H1 (cell line): ENCODE data around the gene CLTCL1. TPM values are rescaled to one million over a fixed set of nuclear protein-coding genes. Genes with fewer than 3 reads are reported as not detected.

Experiments
- CTCF ChIA-PET: fragments of 300-600 bp; sonication (Branson Sonifier 250); formaldehyde crosslinking; loops from one replicate; lab custom pipeline; 2021; ENCODE audit not compliant: partially characterized antibody; lab: Charles Lee
- POLR2A ChIA-PET: fragments of 300-600 bp; sonication (Branson Sonifier 250); formaldehyde crosslinking; loops from one replicate; lab custom pipeline; 2021; ENCODE audit warnings: inconsistent platforms; ENCODE audit not compliant: partially characterized antibody; lab: Charles Lee
- DNase-seq, 2 experiments: peaks; one replicate each; pipeline versions ENCODE4 v3.0.0 to v3.0.0-alpha.2; 2010 to 2022; ENCODE audit warnings: low spot score in 2 of 2, low read depth in 1 of 2, mixed read lengths in 1 of 2
- FAIRE-seq: peaks from 2 replicates; lab custom pipeline; 2011; peaks lifted over from hg19 to GRCh38; lab: Jason Lieb, UNC
- H2AFZ ChIP-seq: 2 replicates; pipeline ENCODE4 v1.8.1; 2012; ENCODE audit warnings: low read length, inconsistent platforms
- H2AK5ac ChIP-seq: 2 replicates; pipeline ENCODE4 v1.6.1; 2013; ENCODE audit warnings: low read depth, low read length
- H2BK120ac ChIP-seq: replicated peaks from 2 replicates; pipeline ENCODE3; 2013; ENCODE audit warnings: low read depth, low read length, inconsistent platforms
- H2BK12ac ChIP-seq: 2 replicates; pipeline ENCODE4 v1.6.1; 2013; ENCODE audit warnings: low read depth, low read length
- H2BK15ac ChIP-seq: 2 replicates; pipeline ENCODE4 v1.6.1; 2013; ENCODE audit warnings: low read length
- H2BK20ac ChIP-seq: 2 replicates; pipeline ENCODE4 v1.6.1; 2013; ENCODE audit warnings: low read length
- H2BK5ac ChIP-seq: 2 replicates; pipeline ENCODE4 v1.6.1; 2013; ENCODE audit warnings: low read depth, low read length
- H3K14ac ChIP-seq: 2 replicates; pipeline ENCODE4 v1.6.1; 2013; ENCODE audit warnings: inconsistent platforms; ENCODE audit not compliant: insufficient read length
- H3K18ac ChIP-seq: 2 replicates; pipeline ENCODE4 v1.6.1; 2013; ENCODE audit warnings: low read length; ENCODE audit errors: extremely low read depth
- H3K23ac ChIP-seq: 2 replicates; pipeline ENCODE4 v1.6.1; 2013; ENCODE audit warnings: inconsistent platforms; ENCODE audit not compliant: insufficient read length
- H3K23me2 ChIP-seq: 2 replicates; pipeline ENCODE4 v1.6.1; 2013; ENCODE audit warnings: low read depth, low read length
- H3K27ac ChIP-seq: 2 replicates; pipeline ENCODE4 v1.6.1; 2011; ENCODE audit warnings: low read depth, low read length, inconsistent platforms
- H3K27me3 ChIP-seq, 4 experiments: replicated peaks in 1 of 4; 1 replicate in 1 of 4; 2 replicates in 3 of 4; pipeline versions ENCODE4 v1.6.1 to v1.8.1; 2011 to 2013; ENCODE audit warnings: low read length in 3 of 4, mild to moderate bottlenecking in 3 of 4, inconsistent platforms in 2 of 4, mixed read lengths in 2 of 4, moderate library complexity in 1 of 4; ENCODE audit not compliant: control insufficient read depth in 3 of 4, insufficient read depth in 3 of 4; ENCODE audit errors: extremely low read depth in 1 of 4
- H3K36me3 ChIP-seq, 4 experiments: 2 replicates each; pipeline versions ENCODE4 v1.6.1 to v1.8.1; 2011 to 2013; ENCODE audit warnings: mild to moderate bottlenecking in 4 of 4, low read length in 3 of 4, moderate library complexity in 2 of 4, control low read depth in 1 of 4, inconsistent platforms in 1 of 4; ENCODE audit not compliant: insufficient read depth in 4 of 4, control insufficient read depth in 2 of 4
- H3K4ac ChIP-seq: replicated peaks from 2 replicates; pipeline ENCODE3; 2013; ENCODE audit warnings: low read length, low read depth, mixed read lengths, inconsistent platforms; ENCODE audit not compliant: insufficient read length
- H3K4me1 ChIP-seq, 4 experiments: replicated peaks in 1 of 4; 1 replicate in 1 of 4; 2 replicates in 3 of 4; pipeline versions ENCODE4 v1.6.1 to v1.8.1; 2011 to 2013; ENCODE audit warnings: low read length in 3 of 4, inconsistent platforms in 2 of 4, mixed read lengths in 1 of 4; ENCODE audit not compliant: insufficient read depth in 4 of 4, control insufficient read depth in 3 of 4
- H3K4me2 ChIP-seq, 2 experiments: 2 replicates each; pipeline versions ENCODE4 v1.6.1 to v1.8.1; 2011 to 2013; ENCODE audit warnings: low read depth in 2 of 2, low read length in 2 of 2, control low read depth in 1 of 2, inconsistent platforms in 1 of 2, mild to moderate bottlenecking in 1 of 2; ENCODE audit not compliant: insufficient read depth in 1 of 2
- H3K4me3 ChIP-seq, 4 experiments: fragments of 200-600, 300-600 bp in 1 of 4; sonication (generic), shearing (Covaris generic), sonication (Bioruptor Twin) in 1 of 4; 2 replicates each; pipeline versions ENCODE4 v1.5.1 to v1.8.1; 2011 to 2016; ENCODE audit warnings: low read length in 4 of 4, low read depth in 3 of 4, control low read depth in 2 of 4, inconsistent platforms in 2 of 4, mild to moderate bottlenecking in 2 of 4, mixed read lengths in 1 of 4, moderate library complexity in 1 of 4; ENCODE audit not compliant: insufficient read depth in 2 of 4; ENCODE audit errors: extremely low read depth in 1 of 4
- H3K56ac ChIP-seq: replicated peaks from 2 replicates; pipeline ENCODE3; 2013; ENCODE audit warnings: low read depth, mild to moderate bottlenecking, mixed read lengths, low read length, inconsistent platforms; ENCODE audit not compliant: insufficient read length
- H3K79me1 ChIP-seq: 2 replicates; pipeline ENCODE4 v1.6.1; 2013; ENCODE audit warnings: low read depth, low read length, control low read depth
- H3K79me2 ChIP-seq, 2 experiments: 2 replicates each; pipeline versions ENCODE4 v1.6.1 to v1.8.1; 2012 to 2013; ENCODE audit warnings: low read length in 2 of 2, mild to moderate bottlenecking in 2 of 2, inconsistent platforms in 1 of 2; ENCODE audit not compliant: insufficient read depth in 2 of 2, control insufficient read depth in 1 of 2
- H3K9ac ChIP-seq, 4 experiments: replicated peaks in 1 of 4; 1 replicate in 1 of 4; 2 replicates in 3 of 4; pipeline versions ENCODE4 v1.6.1 to v1.8.1; 2011 to 2013; ENCODE audit warnings: low read depth in 3 of 4, low read length in 3 of 4, control low read depth in 2 of 4, mild to moderate bottlenecking in 2 of 4, moderate library complexity in 2 of 4, inconsistent platforms in 1 of 4; ENCODE audit errors: extremely low read depth in 1 of 4
- H3K9me3 ChIP-seq, 2 experiments: 2 replicates each; pipeline versions ENCODE4 v1.6.1 to v1.8.1; 2012 to 2013; ENCODE audit warnings: mild to moderate bottlenecking in 2 of 2, moderate library complexity in 2 of 2, control low read depth in 1 of 2, inconsistent platforms in 1 of 2, low read depth in 1 of 2, low read length in 1 of 2, mixed read lengths in 1 of 2; ENCODE audit not compliant: insufficient read depth in 2 of 2
- H4K20me1 ChIP-seq, 2 experiments: replicated peaks in 1 of 2; 2 replicates each; pipeline versions ENCODE3 to v1.8.1; 2011 to 2013; ENCODE audit warnings: inconsistent platforms in 2 of 2, low read length in 2 of 2, mild to moderate bottlenecking in 1 of 2; ENCODE audit not compliant: insufficient read depth in 2 of 2, control insufficient read depth in 1 of 2
- H4K5ac ChIP-seq: 2 replicates; pipeline ENCODE4 v1.6.1; 2013; ENCODE audit warnings: low read length, low read depth, mixed read lengths, inconsistent platforms; ENCODE audit not compliant: insufficient read length
- H4K8ac ChIP-seq: 2 replicates; pipeline ENCODE4 v1.8.0; 2013; ENCODE audit warnings: mild to moderate bottlenecking, moderate library complexity, low read length, inconsistent platforms; ENCODE audit not compliant: insufficient read depth; ENCODE audit errors: extremely low read depth
- H4K91ac ChIP-seq: replicated peaks from 2 replicates; pipeline ENCODE3; 2013; ENCODE audit warnings: low read length, mixed read lengths, inconsistent platforms; ENCODE audit not compliant: insufficient read length
- CHD1 ChIP-seq: IDR thresholded peaks from 2 replicates; pipeline ENCODE4 v1.6.1; 2012; ENCODE audit warnings: low read depth, low read length, improper control_type of control experiment
- CREB1 ChIP-seq: IDR thresholded peaks from 2 replicates; pipeline ENCODE4 v1.6.1; 2012; ENCODE audit warnings: inconsistent platforms
- EGR1 ChIP-seq: IDR thresholded peaks from 2 replicates; pipeline ENCODE4 v1.6.1; 2011; ENCODE audit warnings: low read depth, low read length, borderline replicate concordance
- GABPA ChIP-seq: IDR thresholded peaks from 2 replicates; pipeline ENCODE4 v1.6.1; 2011; ENCODE audit warnings: mild to moderate bottlenecking, low read length, moderate library complexity, borderline replicate concordance; ENCODE audit not compliant: insufficient read depth
- JUN ChIP-seq: IDR thresholded peaks from 2 replicates; pipeline ENCODE4 v1.6.1; 2011; ENCODE audit warnings: low read depth, mild to moderate bottlenecking, improper control_type of control experiment, low read length
- RNF2 ChIP-seq: fragments of 200-900, 300-1000 bp; sonication (generic); IDR thresholded peaks from 2 replicates; pipeline ENCODE4 v1.7.1; 2016; ENCODE audit warnings: borderline replicate concordance, low read depth, mild to moderate bottlenecking, antibody characterized with exemption, low read length; ENCODE audit not compliant: poor library complexity, severe bottlenecking; ENCODE audit errors: missing control alignments
- SRF ChIP-seq: IDR thresholded peaks from 2 replicates; pipeline ENCODE4 v1.6.1; 2011; ENCODE audit warnings: mild to moderate bottlenecking, low read depth, low read length, moderate library complexity
- SUZ12 ChIP-seq: fragments of 200-600 bp; sonication (generic); IDR thresholded peaks from 2 replicates; pipeline ENCODE4 v1.6.1; 2012; ENCODE audit warnings: mild to moderate bottlenecking, inconsistent platforms, low read length, moderate library complexity, mixed read lengths
- TAF1 ChIP-seq: IDR thresholded peaks from 2 replicates; pipeline ENCODE4 v1.6.1; 2011; ENCODE audit warnings: mild to moderate bottlenecking, low read depth, low read length
- TBP ChIP-seq: IDR thresholded peaks from 2 replicates; pipeline ENCODE4 v1.6.1; 2011; ENCODE audit warnings: low read depth, low read length, improper control_type of control experiment
- WGBS, 2 experiments: shearing (Covaris generic) in 1 of 2; methylation state at CpG; one replicate each; pipeline versions ENCODE4 v1.1.6 to v1.1.7; 2013 to 2015; ENCODE audit warnings: low lambda C conversion rate in 2 of 2, mixed read lengths in 2 of 2, inconsistent platforms in 1 of 2, low coverage in 1 of 2, missing lambda C conversion rate in 1 of 2; ENCODE audit not compliant: insufficient replicate concordance in 2 of 2, insufficient coverage in 1 of 2, insufficient read length in 1 of 2; ENCODE audit errors: extremely low coverage in 1 of 2, missing lambda C conversion rate in 1 of 2; 5-methylcytosine and 5-hydroxymethylcytosine counted together
- polyA plus RNA-seq, 7 experiments: library from polyadenylated mRNA; depleted of rRNA in 3 of 7; stranded (reverse) in 5 of 7; unstranded in 2 of 7; fragments of >200 nt in 5 of 7; fragments of 200-250 nt in 2 of 7; gene quantifications; 1 replicate in 5 of 7; 2 replicates in 1 of 7; 4 replicates in 1 of 7; pipeline versions ENCODE4 v1.2.1 to v1.2.3, GENCODE V29; 2011 to 2013; ENCODE audit warnings: missing spikeins in 2 of 7, mixed read lengths in 2 of 7
- total RNA-seq: library from RNA; stranded (reverse); fragmentation: NEBNext Ultra II Directional; extraction: Animal tissue kit (Norgen Biotek cat#: 25700); gene quantifications from 2 replicates; pipeline ENCODE4 v1.2.1, GENCODE V29; 2021
- TF ChIP-seq, protein P1 (sequence below), 3 experiments: IDR thresholded peaks; 1 replicate in 2 of 3; 2 replicates in 1 of 3; pipeline versions ENCODE4 v1.5.1 to v1.6.1; 2011; ENCODE audit warnings: low read length in 3 of 3, mild to moderate bottlenecking in 3 of 3, inconsistent platforms in 2 of 3, low read depth in 1 of 3, moderate library complexity in 1 of 3; ENCODE audit not compliant: insufficient read depth in 1 of 3; ENCODE audit errors: control extremely low read depth in 1 of 3

The CLTCL1 gene
- total and polyA plus RNA-seq, 2 of the 8 experiments (the other 6 are each of a cell fraction or from before 2014, with no cell fraction given), result 12.4 to 17.0 TPM

DNA sequence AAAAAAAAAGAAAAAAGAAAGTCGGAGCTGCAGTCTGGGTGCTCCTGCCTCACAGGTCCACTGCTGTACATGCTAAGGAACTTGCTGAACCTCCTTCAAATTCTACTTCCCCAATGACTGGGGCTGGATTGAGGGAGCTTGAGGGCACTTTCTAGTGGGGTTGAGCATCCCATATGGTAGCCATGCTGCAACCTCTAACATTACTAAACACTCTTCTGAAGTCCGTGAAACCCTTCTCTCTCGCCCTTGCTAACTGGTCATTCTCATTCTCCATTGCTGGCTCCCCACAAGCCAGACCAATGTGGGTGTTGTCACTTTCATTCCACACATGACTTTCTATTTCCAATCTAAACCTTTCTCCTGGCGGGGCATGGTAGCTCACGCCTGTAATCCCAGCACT lies 148.3 kb downstream of the CLTCL1 start:
- Histone ChIP-seq H3K36me3 (peaks cover 8 to 27% (median 23%) of the 10 kb centered on the region in 4 experiments; a peak in 6 of 8 replicates), H3K4me2 (peak overlapping the region; percentile 8 to 78; a peak in 2 of 4 replicates), H3K9me3 (no peaks in the 10 kb centered on the region), H2BK12ac (no peak overlapping the region), H3K23ac (no peak overlapping the region), H3K23me2 (peaks cover 5% of the 10 kb centered on the region; the same call in 1 of the 2 replicates), H3K18ac (no peak overlapping the region), H4K5ac (no peak overlapping the region), H3K79me1 (no peaks in the 10 kb centered on the region; the same call in 1 of the 2 replicates), H4K91ac (no peak overlapping the region), H3K4ac (no peak overlapping the region), H3K79me2 (peaks cover 0 to 10% of the 10 kb centered on the region in 2 experiments; a peak in 2 of 4 replicates), H2AFZ (no peak overlapping the region), H3K27me3 (peaks cover 8 to 21% (median 15%) of the 10 kb centered on the region in 4 experiments), H2BK20ac (no peak overlapping the region), H2BK120ac (no peak overlapping the region), H3K9ac (no peak overlapping the region), H3K14ac (no peak overlapping the region), H2BK5ac (no peak overlapping the region), H2BK15ac (no peak overlapping the region), H3K4me1 (peaks cover 0 to 12% (median 5%) of the 10 kb centered on the region in 4 experiments; a peak in 5 of 7 replicates), H4K8ac (no peak overlapping the region), H3K4me3 (no peak overlapping the region; a peak in 2 of 8 replicates), H3K56ac (no peak overlapping the region), H3K27ac (no peak overlapping the region), H4K20me1 (peaks cover 1 to 4% of the 10 kb centered on the region in 2 experiments), H2AK5ac (no peak overlapping the region)
- no peak for DNase-seq
- CTCF ChIA-PET, result interaction anchor here (1.2 to 5.0 kb wide), 6 partner anchors 11 to 32 kb away, joined by 3 to 28 read pairs (median 5); partner anchors contain the start of genes DGCR2 and TSSK2
- WGBS, 2 experiments, result 86% methylated on average over 4 of the region's 5 CpGs; no CpG with 5 or more reads in 1 of the 2 experiments
- FAIRE-seq, result no peak
- POLR2A ChIA-PET, result interaction anchor here (0.6 to 3.4 kb wide), 5 partner anchors 10 to 321 kb away, joined by 3 to 24 read pairs (median 6); partner anchors contain the start of genes DGCR2 and TSSK2
- TF ChIP-seq JUN (no peak), CREB1 (no peak), RNF2 (no peak), GABPA (no peak), SRF (no peak), TBP (no peak), EGR1 (no peak), CHD1 (no peak), TAF1 (no peak), SUZ12 (no peak)
- TF ChIP-seq, protein P1, sequence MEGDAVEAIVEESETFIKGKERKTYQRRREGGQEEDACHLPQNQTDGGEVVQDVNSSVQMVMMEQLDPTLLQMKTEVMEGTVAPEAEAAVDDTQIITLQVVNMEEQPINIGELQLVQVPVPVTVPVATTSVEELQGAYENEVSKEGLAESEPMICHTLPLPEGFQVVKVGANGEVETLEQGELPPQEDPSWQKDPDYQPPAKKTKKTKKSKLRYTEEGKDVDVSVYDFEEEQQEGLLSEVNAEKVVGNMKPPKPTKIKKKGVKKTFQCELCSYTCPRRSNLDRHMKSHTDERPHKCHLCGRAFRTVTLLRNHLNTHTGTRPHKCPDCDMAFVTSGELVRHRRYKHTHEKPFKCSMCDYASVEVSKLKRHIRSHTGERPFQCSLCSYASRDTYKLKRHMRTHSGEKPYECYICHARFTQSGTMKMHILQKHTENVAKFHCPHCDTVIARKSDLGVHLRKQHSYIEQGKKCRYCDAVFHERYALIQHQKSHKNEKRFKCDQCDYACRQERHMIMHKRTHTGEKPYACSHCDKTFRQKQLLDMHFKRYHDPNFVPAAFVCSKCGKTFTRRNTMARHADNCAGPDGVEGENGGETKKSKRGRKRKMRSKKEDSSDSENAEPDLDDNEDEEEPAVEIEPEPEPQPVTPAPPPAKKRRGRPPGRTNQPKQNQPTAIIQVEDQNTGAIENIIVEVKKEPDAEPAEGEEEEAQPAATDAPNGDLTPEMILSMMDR (IDR thresholded peaks at IDR 0.05; ENCODE audit: control extremely low read depth in 1 of 3, insufficient read depth in 1 of 3, low read depth in 1 of 3, low read length in 3 of 3), result no peak
